Hepatocyte (in vitro differentiated cells): ENCODE measurements around the gene SIRT7. TPM values are rescaled to one million over a fixed set of nuclear protein-coding genes. Genes with fewer than 3 reads are reported as not detected.
A peak's percentile ranks its signal among the peaks of the same experiment; 100 is the strongest.

Experiments used
- DNase-seq: peaks from one replicate; pipeline ENCODE4 v3.0.0-alpha.2; 2016; ENCODE audit warnings: low spot score
- H2AFZ ChIP-seq: fragments of 200-600 bp; sonication (generic); 2 replicates; pipeline ENCODE4 v1.6.0; 2016; ENCODE audit warnings: antibody characterized with exemption, mild to moderate bottlenecking
- H3K27ac ChIP-seq: fragments of 200-600 bp; sonication (generic); 2 replicates; pipeline ENCODE4 v1.5.1; 2016; ENCODE audit warnings: mild to moderate bottlenecking
- H3K27me3 ChIP-seq: fragments of 200-600 bp; sonication (generic); 2 replicates; pipeline ENCODE4 v1.6.1; 2016
- H3K36me3 ChIP-seq: fragments of 200-600 bp; sonication (generic); replicated peaks from 2 replicates; pipeline ENCODE4 v1.5.1; 2016; ENCODE audit warnings: low read depth; ENCODE audit not compliant: insufficient read depth
- H3K4me1 ChIP-seq: fragments of 200-600 bp; sonication (generic); 2 replicates; pipeline ENCODE4 v1.5.1; 2016; ENCODE audit warnings: mild to moderate bottlenecking, moderate library complexity; ENCODE audit not compliant: insufficient read depth
- H3K4me2 ChIP-seq: fragments of 200-600 bp; sonication (generic); 2 replicates; pipeline ENCODE4 v1.6.0; 2016
- H3K4me3 ChIP-seq: fragments of 200-600 bp; sonication (generic); 2 replicates; pipeline ENCODE4 v1.5.1; 2016; ENCODE audit warnings: mild to moderate bottlenecking
- H3K79me2 ChIP-seq: fragments of 200-600 bp; sonication (generic); 2 replicates; pipeline ENCODE4 v1.6.0; 2017; ENCODE audit warnings: mild to moderate bottlenecking
- H3K9me2 ChIP-seq: fragments of 200-600 bp; sonication (generic); replicated peaks from 2 replicates; pipeline ENCODE4 v1.6.0; 2017; ENCODE audit warnings: mild to moderate bottlenecking; ENCODE audit not compliant: insufficient read depth
- H3K9me3 ChIP-seq: fragments of 200-600 bp; sonication (generic); 2 replicates; pipeline ENCODE4 v1.5.1; 2016; ENCODE audit warnings: low read depth, mild to moderate bottlenecking
- H4K20me1 ChIP-seq: fragments of 200-600 bp; sonication (generic); 2 replicates; pipeline ENCODE4 v1.6.0; 2016; ENCODE audit warnings: mild to moderate bottlenecking; ENCODE audit not compliant: insufficient read depth, poor library complexity, severe bottlenecking
- CTCF ChIP-seq: fragments of 200-600 bp; sonication (generic); IDR thresholded peaks from 2 replicates; pipeline ENCODE4 v1.5.1; 2016; ENCODE audit warnings: antibody characterized with exemption, mild to moderate bottlenecking; ENCODE audit not compliant: poor library complexity
- EZH2 ChIP-seq: fragments of 200-600 bp; sonication (generic); IDR thresholded peaks from 2 replicates; pipeline ENCODE4 v1.6.1; 2016; ENCODE audit warnings: antibody characterized with exemption, mild to moderate bottlenecking, borderline replicate concordance
- EZH2phosphoT487 ChIP-seq: fragments of 200-600 bp; sonication (generic); IDR thresholded peaks from one replicate; pipeline ENCODE4 v1.6.1; 2018; ENCODE audit warnings: antibody characterized with exemption, mild to moderate bottlenecking, low read depth, moderate library complexity; ENCODE audit not compliant: unreplicated experiment, severe bottlenecking
- WGBS: methylation state at CpG from one replicate; pipeline ENCODE4 v1.1.6; 2016; ENCODE audit warnings: low lambda C conversion rate; ENCODE audit errors: missing lambda C conversion rate; 5-methylcytosine and 5-hydroxymethylcytosine counted together
- polyA plus RNA-seq: library from polyadenylated mRNA; unstranded; fragments of >200 nt; fragmentation: Nextera tagmentation; extraction: Ambion mirVana; gene quantifications from 2 replicates; pipeline ENCODE4 v1.2.1, GENCODE V29; 2016
- total RNA-seq: library from RNA; depleted of rRNA; stranded (reverse); fragments of >200 nt; gene quantifications from 2 replicates; pipeline ENCODE4 v1.2.3, GENCODE V29; 2014

The SIRT7 gene
- total and polyA plus RNA-seq, 2 experiments from 2014 or later = 16.5 to 35.2 TPM

- H3K36me3 ChIP-seq = no peaks in the 10 kb centered on the region
- H3K4me1 ChIP-seq = peaks cover 45% of the 10 kb centered on the region
- H3K4me3 ChIP-seq = peak within 1 kb of the TSS; percentile 54
Measured at GRCh38 chr17:81927653-81928543, 9.9 kb upstream of the SIRT7 start, which contains the start of gene MAFG. TSS of gene MAFG (minus strand) at chr17:81927735. CDS start at chr17:81923185, 4,550 bp downstream.

GRCh38 chr17:81927152-81927652 lies 9.2 kb upstream of the SIRT7 start:
- H3K4me2 ChIP-seq = peak overlapping the region; percentile 83
- no peak for DNase-seq
- no peaks in the 10 kb centered on the region for H3K9me3 ChIP-seq
- peaks cover 46% of the 10 kb centered on the region for H3K4me1 ChIP-seq
- H3K36me3 ChIP-seq = no peaks in the 10 kb centered on the region
- H3K27ac ChIP-seq = peak overlapping the region; percentile 97
- H3K27me3 ChIP-seq = no peaks in the 10 kb centered on the region
- H3K9me2 ChIP-seq = no peaks in the 10 kb centered on the region
- peak overlapping the region; percentile 54 for H3K4me3 ChIP-seq
- TF ChIP-seq CTCF = no peak
- TF ChIP-seq EZH2phosphoT487 = no peak
- TF ChIP-seq EZH2 = no peak
- 2% methylated on average over 20 of the region's 78 CpGs for WGBS
- peaks cover 43% of the 10 kb centered on the region for H3K79me2 ChIP-seq
- H4K20me1 ChIP-seq = peaks cover 37% of the 10 kb centered on the region
- no peak overlapping the region for H2AFZ ChIP-seq

More at GRCh38 chr17:81927653-81928543, 9.9 kb upstream of the SIRT7 start, which contains the start of gene MAFG:
- H4K20me1 ChIP-seq = peaks cover 30% of the 10 kb centered on the region
- no peaks in the 10 kb centered on the region for H3K9me2 ChIP-seq
- WGBS = 2% methylated on average over 87 of the region's 98 CpGs
- peak within 1 kb of the TSS; percentile 98 for H3K4me2 ChIP-seq
- no peaks in the 10 kb centered on the region for H3K9me3 ChIP-seq
- peaks cover 36% of the 10 kb centered on the region for H3K79me2 ChIP-seq
- H3K27ac ChIP-seq = peak within 1 kb of the TSS; percentile 97
- H3K27me3 ChIP-seq = no peaks in the 10 kb centered on the region
- no peak for TF ChIP-seq EZH2phosphoT487
- peak; percentile 47 for TF ChIP-seq CTCF
- DNase-seq = peak; percentile 99
- peak within 1 kb of the TSS; percentile 60 for H2AFZ ChIP-seq

- Histone ChIP-seq H4K20me1 (peaks cover 41% of the 10 kb centered on the region), H3K27ac (peak overlapping the region; percentile 97), H3K9me2 (no peaks in the 10 kb centered on the region), H3K9me3 (no peaks in the 10 kb centered on the region), H3K4me2 (peak overlapping the region; percentile 83), H3K27me3 (no peaks in the 10 kb centered on the region), H3K79me2 (peaks cover 49% of the 10 kb centered on the region), H3K4me1 (peaks cover 46% of the 10 kb centered on the region), H3K36me3 (no peaks in the 10 kb centered on the region), H2AFZ (no peak overlapping the region), H3K4me3 (peak overlapping the region; percentile 54)
- peak; percentile 91 for DNase-seq
- WGBS = 1% methylated on average over 28 of the region's 46 CpGs
- no peak for TF ChIP-seq EZH2
- no peak for TF ChIP-seq EZH2phosphoT487
- no peak for TF ChIP-seq CTCF
Measured at GRCh38 chr17:81926451-81927151, 8.6 kb upstream of the SIRT7 start.
